ENCODE data around the gene GJC2. TPM values are rescaled to one million over a fixed set of nuclear protein-coding genes. Genes with fewer than 3 reads are reported as not detected.

GJC2 gene
- polyA plus RNA-seq, 1 experiment = 1.2 TPM

DNA sequence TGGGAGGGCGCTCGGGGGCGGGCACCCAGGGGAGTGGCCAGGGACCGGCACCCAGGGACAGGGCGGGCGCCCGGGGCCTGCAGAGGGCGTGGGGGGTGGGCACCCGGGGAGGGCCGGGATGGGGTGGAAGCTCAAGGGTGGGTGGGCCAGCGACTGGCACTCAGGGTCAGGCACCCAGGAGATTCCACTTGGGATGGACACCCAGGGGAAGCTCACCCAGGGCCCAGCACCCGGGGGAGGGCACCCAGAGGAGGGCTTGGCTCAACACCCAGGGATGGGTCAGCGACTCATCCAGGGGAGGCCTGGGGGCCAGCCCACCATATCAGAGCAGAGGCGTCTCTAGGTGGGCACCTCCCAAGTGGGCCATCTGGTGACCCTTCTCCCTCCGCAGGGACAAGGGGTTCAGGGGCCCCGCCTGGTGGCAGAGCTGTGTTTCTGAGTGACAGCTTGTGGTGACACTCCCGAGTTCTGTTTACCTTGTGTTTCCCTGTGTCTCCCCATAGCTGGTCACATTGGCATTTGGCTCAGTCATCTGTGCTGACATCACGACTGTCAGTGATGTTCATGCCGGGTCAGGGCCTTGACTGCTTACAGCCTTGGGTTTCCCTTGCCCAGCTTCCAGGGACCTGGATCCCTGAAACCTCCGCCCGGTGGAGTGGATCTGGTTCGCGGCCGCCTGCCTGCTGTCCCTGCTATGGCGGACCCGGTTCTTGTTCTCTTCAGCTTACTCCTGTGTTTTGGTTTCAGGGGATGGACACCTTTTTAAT, 16.6 kb downstream of the GJC2 start:
- no peak for DNase-seq (ENCODE audit: low read depth, low spot score)
- Histone ChIP-seq H3K4me3 (ENCODE audit: low read depth, low read length) (peak overlapping the region; percentile 75), H3K27me3 (ENCODE audit: control insufficient read depth, insufficient read depth, low read length) (no peaks in the 10 kb centered on the region), H3K9me3 (ENCODE audit: control insufficient read depth, insufficient read depth, low read length) (no peaks in the 10 kb centered on the region), H3K27ac (ENCODE audit: low read depth, low read length) (peak overlapping the region; percentile 81)
- TF ChIP-seq, protein P1, sequence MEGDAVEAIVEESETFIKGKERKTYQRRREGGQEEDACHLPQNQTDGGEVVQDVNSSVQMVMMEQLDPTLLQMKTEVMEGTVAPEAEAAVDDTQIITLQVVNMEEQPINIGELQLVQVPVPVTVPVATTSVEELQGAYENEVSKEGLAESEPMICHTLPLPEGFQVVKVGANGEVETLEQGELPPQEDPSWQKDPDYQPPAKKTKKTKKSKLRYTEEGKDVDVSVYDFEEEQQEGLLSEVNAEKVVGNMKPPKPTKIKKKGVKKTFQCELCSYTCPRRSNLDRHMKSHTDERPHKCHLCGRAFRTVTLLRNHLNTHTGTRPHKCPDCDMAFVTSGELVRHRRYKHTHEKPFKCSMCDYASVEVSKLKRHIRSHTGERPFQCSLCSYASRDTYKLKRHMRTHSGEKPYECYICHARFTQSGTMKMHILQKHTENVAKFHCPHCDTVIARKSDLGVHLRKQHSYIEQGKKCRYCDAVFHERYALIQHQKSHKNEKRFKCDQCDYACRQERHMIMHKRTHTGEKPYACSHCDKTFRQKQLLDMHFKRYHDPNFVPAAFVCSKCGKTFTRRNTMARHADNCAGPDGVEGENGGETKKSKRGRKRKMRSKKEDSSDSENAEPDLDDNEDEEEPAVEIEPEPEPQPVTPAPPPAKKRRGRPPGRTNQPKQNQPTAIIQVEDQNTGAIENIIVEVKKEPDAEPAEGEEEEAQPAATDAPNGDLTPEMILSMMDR (IDR thresholded peaks at IDR 0.05; ENCODE audit: low read depth, low read length) = 0 out of 2 replicates have a peak, but pooled peaks have one; percentile 12
- CTCF ChIA-PET = interaction anchor here (0.6 to 3.5 kb wide), 24 partner anchors 9 to 323 kb away, joined by 3 to 26 read pairs (median 4); partner anchors contain the start of gene GJC2
- POLR2A ChIA-PET = interaction anchor here (0.6 to 2.3 kb wide), 12 partner anchors 8 to 320 kb away, joined by 3 to 15 read pairs (median 4); partner anchors contain the start of genes GJC2, GUK1 and TRIM11

DNA sequence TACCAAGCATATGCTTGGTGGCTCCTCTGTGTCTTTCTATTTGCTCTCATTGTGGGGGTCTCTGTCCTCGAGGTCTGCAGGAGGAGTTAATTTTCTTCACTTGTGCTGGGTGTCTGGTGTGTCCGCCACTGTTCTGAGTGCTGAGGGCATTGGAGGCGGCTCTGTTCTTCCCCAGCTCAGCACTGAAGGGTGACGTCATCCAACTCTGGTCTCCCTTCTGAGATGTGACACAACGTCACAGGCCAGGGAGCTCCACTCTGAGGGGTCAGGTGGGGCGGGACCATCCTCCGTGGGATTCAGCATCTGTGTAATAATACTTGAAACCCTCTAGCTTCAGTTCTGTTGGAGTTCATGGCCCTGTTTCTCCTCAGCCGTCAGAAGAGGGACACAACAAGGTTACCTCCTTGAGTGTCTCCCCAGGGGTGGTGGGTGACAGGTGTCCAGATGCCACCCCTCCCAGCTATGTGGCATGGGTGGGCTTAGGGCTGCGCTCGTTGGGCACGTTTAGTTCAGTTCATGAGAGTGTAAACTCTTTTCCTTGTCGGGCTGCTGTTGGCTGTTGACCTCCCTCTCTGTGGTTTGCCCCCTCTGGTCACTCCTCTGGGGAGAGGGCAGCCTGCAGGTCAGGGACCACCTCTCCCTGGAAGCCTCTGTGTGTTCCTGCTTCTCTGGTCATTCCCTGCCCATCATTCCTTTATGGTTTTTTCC, 19.0 kb downstream of the GJC2 start:
- H3K9me3 ChIP-seq (ENCODE audit: control insufficient read depth, insufficient read depth, low read length) = peaks cover 4% of the 10 kb centered on the region
- H3K4me3 ChIP-seq (ENCODE audit: low read depth, low read length) = no peak overlapping the region
- TF ChIP-seq, protein P1 (IDR thresholded peaks at IDR 0.05; ENCODE audit: low read depth, low read length) = no peak
- ChIA-PET POLR2A (no interaction called here), CTCF (interaction anchor here (0.8 to 3.4 kb wide), 3 partner anchors 38 to 332 kb away, joined by 3 to 13 read pairs (median 5); no protein-coding TSS in a partner anchor)
- DNase-seq (ENCODE audit: low read depth, low spot score) = no peak
- H3K27me3 ChIP-seq (ENCODE audit: control insufficient read depth, insufficient read depth, low read length) = no peaks in the 10 kb centered on the region
- no peak overlapping the region for H3K27ac ChIP-seq (ENCODE audit: low read depth, low read length)

DNA sequence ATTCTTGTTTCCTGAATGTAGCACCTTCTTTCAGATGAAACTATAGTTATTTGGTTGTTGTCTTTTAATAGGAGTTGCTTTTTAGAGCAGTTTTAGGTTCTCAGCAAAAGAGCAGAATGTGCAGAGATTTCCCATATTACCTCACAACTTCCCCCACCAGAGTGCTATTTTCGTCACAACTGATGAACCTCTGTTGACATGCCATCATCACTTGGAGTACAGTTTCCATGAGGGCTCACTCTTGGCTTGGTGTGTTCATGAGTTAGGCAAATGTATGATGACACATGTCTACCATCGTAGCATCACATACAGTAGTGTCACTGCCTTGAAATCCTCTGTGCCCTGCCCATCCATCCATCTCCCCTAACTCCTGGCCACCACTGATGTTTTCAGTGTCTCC, 19.6 kb downstream of the GJC2 start:
- TF ChIP-seq, protein P1 (IDR thresholded peaks at IDR 0.05; ENCODE audit: low read depth, low read length) = no peak
- H3K27ac ChIP-seq (ENCODE audit: low read depth, low read length) = no peak overlapping the region
- no peak for DNase-seq (ENCODE audit: low read depth, low spot score)
- ChIA-PET CTCF (no interaction called here), POLR2A (no interaction called here)
- H3K9me3 ChIP-seq (ENCODE audit: control insufficient read depth, insufficient read depth, low read length) = peaks cover 8% of the 10 kb centered on the region
- H3K4me3 ChIP-seq (ENCODE audit: low read depth, low read length) = no peak overlapping the region
- no peaks in the 10 kb centered on the region for H3K27me3 ChIP-seq (ENCODE audit: control insufficient read depth, insufficient read depth, low read length)

DNA sequence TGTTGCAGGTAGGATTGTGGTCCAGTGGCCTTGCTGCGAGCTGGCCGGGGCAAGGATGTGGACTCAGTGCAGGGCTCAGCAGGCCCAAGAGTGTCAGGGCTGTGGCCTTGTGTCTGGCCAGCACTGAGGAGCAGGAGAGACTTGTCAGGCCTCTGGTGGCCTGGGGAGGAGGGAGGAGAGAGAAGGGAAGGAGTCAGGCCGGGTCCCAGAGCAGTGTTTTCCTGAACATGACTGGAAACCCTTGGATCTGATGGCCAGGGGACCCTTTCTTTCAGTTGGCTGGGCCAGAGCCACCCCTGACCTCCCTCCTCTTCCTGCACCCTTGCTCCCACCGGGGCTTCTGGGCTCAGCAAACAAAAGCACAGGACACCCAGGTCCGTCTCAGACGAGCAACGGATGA, 20.9 kb downstream of the GJC2 start:
- DNase-seq (ENCODE audit: low read depth, low spot score) = no peak
- Histone ChIP-seq H3K9me3 (ENCODE audit: control insufficient read depth, insufficient read depth, low read length) (peaks cover 14% of the 10 kb centered on the region), H3K27ac (ENCODE audit: low read depth, low read length) (no peak overlapping the region), H3K27me3 (ENCODE audit: control insufficient read depth, insufficient read depth, low read length) (no peaks in the 10 kb centered on the region), H3K4me3 (ENCODE audit: low read depth, low read length) (no peak overlapping the region)
- ChIA-PET CTCF (no interaction called here), POLR2A (no interaction called here)
- TF ChIP-seq, protein P1 (IDR thresholded peaks at IDR 0.05; ENCODE audit: low read depth, low read length) = no peak

All from AG04450 (cell line).